Karpas-422 (cell line): ENCODE measurements around the gene ANO10. TPM values are rescaled to one million over a fixed set of nuclear protein-coding genes. Genes with fewer than 3 reads are reported as not detected.
"Not testable (repeated sequence)": the region's sequence is repeated elsewhere in the genome, so short reads cannot be mapped to it uniquely, and the experiment has no call there.

Experiments
- DNase-seq: peaks from one replicate; pipeline ENCODE4 v3.0.0-alpha.2; 2015
- H2AFZ ChIP-seq: fragments of 200-600 bp; sonication (generic); 2 replicates; pipeline ENCODE4 v1.6.1; 2014; ENCODE audit warnings: antibody characterized with exemption, low read length, mixed read lengths
- H3K27ac ChIP-seq: fragments of 200-600 bp; sonication (generic); 2 replicates; pipeline ENCODE4 v1.5.1; 2014; ENCODE audit warnings: mild to moderate bottlenecking, low read length, moderate library complexity
- H3K27me3 ChIP-seq: fragments of 200-600 bp; sonication (generic); 2 replicates; pipeline ENCODE4 v1.6.1; 2014; ENCODE audit warnings: low read length, mixed read lengths
- H3K36me3 ChIP-seq: fragments of 200-600 bp; sonication (generic); 2 replicates; pipeline ENCODE4 v1.6.1; 2014; ENCODE audit warnings: low read length, mixed read lengths; ENCODE audit not compliant: insufficient read depth
- H3K4me1 ChIP-seq: fragments of 200-600 bp; sonication (generic); 2 replicates; pipeline ENCODE4 v1.6.1; 2014; ENCODE audit warnings: mild to moderate bottlenecking, low read length, mixed read lengths
- H3K4me2 ChIP-seq: fragments of 200-600 bp; sonication (generic); 2 replicates; pipeline ENCODE4 v1.6.1; 2014; ENCODE audit warnings: low read length, low read depth, mild to moderate bottlenecking; ENCODE audit not compliant: poor library complexity, severe bottlenecking
- H3K4me3 ChIP-seq: fragments of 200-600 bp; sonication (generic); 2 replicates; pipeline ENCODE4 v1.5.1; 2014; ENCODE audit warnings: mild to moderate bottlenecking, antibody characterized with exemption, low read length, mixed read lengths
- H3K79me2 ChIP-seq: fragments of 200-600 bp; sonication (generic); 2 replicates; pipeline ENCODE4 v1.6.1; 2014; ENCODE audit warnings: mild to moderate bottlenecking, low read length, mixed read lengths
- H3K9ac ChIP-seq: fragments of 200-600 bp; sonication (generic); 2 replicates; pipeline ENCODE4 v1.6.0; 2014; ENCODE audit warnings: low read length
- H3K9me2 ChIP-seq: fragments of 200-600 bp; sonication (generic), shearing (Covaris generic); replicated peaks from 2 replicates; pipeline ENCODE4 v1.6.0; 2014; ENCODE audit warnings: mild to moderate bottlenecking, low read length, moderate library complexity; ENCODE audit not compliant: insufficient read depth
- H3K9me3 ChIP-seq: fragments of 300-700, 200-600 bp; sonication (generic); 2 replicates; pipeline ENCODE4 v1.6.1; 2014; ENCODE audit warnings: low read length, mixed read lengths
- H4K20me1 ChIP-seq: fragments of 200-600 bp; sonication (generic); 2 replicates; pipeline ENCODE4 v1.6.1; 2014; ENCODE audit warnings: mild to moderate bottlenecking, antibody characterized with exemption, low read length, low read depth; ENCODE audit not compliant: insufficient read depth
- total RNA-seq: library from RNA; depleted of rRNA; stranded (reverse); fragments of >200 nt; shearing (Covaris generic); gene quantifications from 2 replicates; pipeline ENCODE4 v1.2.3, GENCODE V29; 2014; ENCODE audit warnings: low replicate concordance

The ANO10 gene
- total RNA-seq, 1 experiment from 2014 or later: 3.2 TPM

- Histone ChIP-seq H3K36me3 (no peaks in the 10 kb centered on the region), H3K4me2 (no peak overlapping the region), H3K9ac (no peak overlapping the region), H3K4me1 (no peaks in the 10 kb centered on the region), H3K79me2 (no peaks in the 10 kb centered on the region), H4K20me1 (no peaks in the 10 kb centered on the region), H3K9me2 (no peaks in the 10 kb centered on the region), H2AFZ (no peak overlapping the region), H3K27me3 (no peaks in the 10 kb centered on the region), H3K4me3 (no peak overlapping the region), H3K27ac (no peak overlapping the region), H3K9me3 (no peaks in the 10 kb centered on the region)
- DNase-seq: no peak
Observed at GRCh38 chr3:43481375-43481774, 140.4 kb downstream of the ANO10 start.

- H3K4me1 ChIP-seq, DNase-seq, H3K27me3 ChIP-seq, H3K9me3 ChIP-seq, H3K9me2 ChIP-seq, H3K36me3 ChIP-seq, H3K27ac ChIP-seq, H2AFZ ChIP-seq, H3K4me3 ChIP-seq, H3K9ac ChIP-seq, H3K4me2 ChIP-seq, H3K79me2 ChIP-seq, H4K20me1 ChIP-seq: not testable (repeated sequence)
Observed at GRCh38 chr3:43478839-43479238, 143.0 kb downstream of the ANO10 start.

- Histone ChIP-seq H3K9ac (no peak overlapping the region), H4K20me1 (no peaks in the 10 kb centered on the region), H3K4me1 (no peaks in the 10 kb centered on the region), H3K27me3 (no peaks in the 10 kb centered on the region), H3K4me3 (no peak overlapping the region), H3K79me2 (no peaks in the 10 kb centered on the region), H3K9me2 (no peaks in the 10 kb centered on the region), H3K4me2 (no peak overlapping the region), H2AFZ (no peak overlapping the region), H3K27ac (no peak overlapping the region), H3K9me3 (no peaks in the 10 kb centered on the region), H3K36me3 (no peaks in the 10 kb centered on the region)
- DNase-seq: no peak
Observed at GRCh38 chr3:43478118-43478785, 143.6 kb downstream of the ANO10 start.

- no peaks in the 10 kb centered on the region for H3K4me1 ChIP-seq
- H3K4me3 ChIP-seq: no peak overlapping the region
- H3K36me3 ChIP-seq: no peaks in the 10 kb centered on the region
- H3K27me3 ChIP-seq: no peaks in the 10 kb centered on the region
- H4K20me1 ChIP-seq: no peaks in the 10 kb centered on the region
- H3K9ac ChIP-seq: no peak overlapping the region
- H3K4me2 ChIP-seq: no peak overlapping the region
- H3K79me2 ChIP-seq: no peaks in the 10 kb centered on the region
- H2AFZ ChIP-seq: no peak overlapping the region
- no peak for DNase-seq
- H3K27ac ChIP-seq: no peak overlapping the region
- H3K9me3 ChIP-seq: no peaks in the 10 kb centered on the region
- H3K9me2 ChIP-seq: no peaks in the 10 kb centered on the region
Observed at GRCh38 chr3:43477600-43477999, 144.2 kb downstream of the ANO10 start.

GRCh38 chr3:43473737-43474136 lies 148.1 kb downstream of the ANO10 start:
- H3K9me2 ChIP-seq: no peaks in the 10 kb centered on the region
- H3K79me2 ChIP-seq: no peaks in the 10 kb centered on the region
- H3K36me3 ChIP-seq: no peaks in the 10 kb centered on the region
- H3K27me3 ChIP-seq: no peaks in the 10 kb centered on the region
- H4K20me1 ChIP-seq: no peaks in the 10 kb centered on the region
- no peak overlapping the region for H2AFZ ChIP-seq
- no peak overlapping the region for H3K4me2 ChIP-seq
- no peaks in the 10 kb centered on the region for H3K4me1 ChIP-seq
- no peak overlapping the region for H3K4me3 ChIP-seq
- H3K27ac ChIP-seq: no peak overlapping the region
- no peaks in the 10 kb centered on the region for H3K9me3 ChIP-seq
- no peak overlapping the region for H3K9ac ChIP-seq
- no peak for DNase-seq

- Histone ChIP-seq H3K4me1 (no peaks in the 10 kb centered on the region), H3K9ac (no peak overlapping the region), H3K4me3 (no peak overlapping the region), H2AFZ (no peak overlapping the region), H3K4me2 (no peak overlapping the region), H3K36me3 (no peaks in the 10 kb centered on the region), H3K79me2 (no peaks in the 10 kb centered on the region), H3K27ac (no peak overlapping the region), H3K27me3 (no peaks in the 10 kb centered on the region), H3K9me2 (no peaks in the 10 kb centered on the region), H4K20me1 (no peaks in the 10 kb centered on the region), H3K9me3 (no peaks in the 10 kb centered on the region)
- DNase-seq: no peak
Observed at GRCh38 chr3:43473244-43473643, 148.6 kb downstream of the ANO10 start.

- H3K27ac ChIP-seq: no peak overlapping the region
- no peaks in the 10 kb centered on the region for H3K79me2 ChIP-seq
Observed at GRCh38 chr3:43468133-43468532, 153.7 kb downstream of the ANO10 start.

GRCh38 chr3:43465109-43465508 lies 156.7 kb downstream of the ANO10 start:
- no peaks in the 10 kb centered on the region for H3K4me1 ChIP-seq
- no peak overlapping the region for H3K4me2 ChIP-seq
- H3K4me3 ChIP-seq: no peak overlapping the region
- no peak overlapping the region for H3K27ac ChIP-seq
- H3K36me3 ChIP-seq: no peaks in the 10 kb centered on the region
- DNase-seq: no peak
- H3K9me3 ChIP-seq: no peaks in the 10 kb centered on the region
- H3K9me2 ChIP-seq: no peaks in the 10 kb centered on the region
- no peaks in the 10 kb centered on the region for H4K20me1 ChIP-seq
- no peaks in the 10 kb centered on the region for H3K27me3 ChIP-seq
- no peak overlapping the region for H3K9ac ChIP-seq
- no peaks in the 10 kb centered on the region for H3K79me2 ChIP-seq
- H2AFZ ChIP-seq: no peak overlapping the region

More at GRCh38 chr3:43468133-43468532, 153.7 kb downstream of the ANO10 start:
- no peak overlapping the region for H3K4me3 ChIP-seq
- H3K27me3 ChIP-seq: no peaks in the 10 kb centered on the region
- no peaks in the 10 kb centered on the region for H3K36me3 ChIP-seq
- H3K9me2 ChIP-seq: no peaks in the 10 kb centered on the region
- H4K20me1 ChIP-seq: no peaks in the 10 kb centered on the region
- H3K4me2 ChIP-seq: no peak overlapping the region
- DNase-seq: no peak
- no peaks in the 10 kb centered on the region for H3K9me3 ChIP-seq
- H3K9ac ChIP-seq: no peak overlapping the region
- no peaks in the 10 kb centered on the region for H3K4me1 ChIP-seq
- no peak overlapping the region for H2AFZ ChIP-seq

- H3K79me2 ChIP-seq, DNase-seq, H3K27me3 ChIP-seq, H3K4me2 ChIP-seq, H4K20me1 ChIP-seq, H3K4me3 ChIP-seq, H3K4me1 ChIP-seq, H2AFZ ChIP-seq, H3K36me3 ChIP-seq, H3K9me2 ChIP-seq, H3K27ac ChIP-seq, H3K9me3 ChIP-seq, H3K9ac ChIP-seq: not testable (repeated sequence)
Observed at GRCh38 chr3:43462566-43462965, 159.2 kb downstream of the ANO10 start.
